ENCODE data around the gene CHMP2B. TPM values are rescaled to one million over a fixed set of nuclear protein-coding genes. Genes with fewer than 3 reads are reported as not detected.

Gene CHMP2B
- total and polyA plus RNA-seq, 2 of the 4 experiments (the other 2 are of a cell fraction), result 6.8 to 14.0 TPM

- no peak overlapping the region for H4K8ac ChIP-seq (ENCODE audit: low read depth in 2 of 2, low read length in 2 of 2)
- H3K9me3 ChIP-seq (ENCODE audit: control insufficient read depth, insufficient read depth, low read length), result no peaks in the 10 kb centered on the region
- no peak overlapping the region for H4K91ac ChIP-seq (ENCODE audit: insufficient read depth, low read depth, low read length)
- no peaks in the 10 kb centered on the region for H3K36me3 ChIP-seq (ENCODE audit: control insufficient read depth, insufficient read depth, low read length)
- no peak overlapping the region for H3K27ac ChIP-seq (ENCODE audit: insufficient read depth, low read length)
- H3K4me1 ChIP-seq (ENCODE audit: control insufficient read depth, insufficient read depth, low read length), result no peaks in the 10 kb centered on the region
- no peak overlapping the region for H2AK5ac ChIP-seq (ENCODE audit: low read depth, low read length)
- POLR2A ChIA-PET (ENCODE audit: unreplicated experiment), result no interaction called here
- H3K9ac ChIP-seq (ENCODE audit: low read depth, low read length), result no peak overlapping the region
- WGBS, 2 experiments (ENCODE audit: extremely low coverage in 2 of 2, insufficient read length in 1 of 2), result no CpG with 5 or more reads among the region's 4 CpGs
- H2AK9ac ChIP-seq (replicated peaks; ENCODE audit: low read depth, low read length, poor library complexity), result no peak overlapping the region
- H2BK5ac ChIP-seq (ENCODE audit: low read depth, low read length, poor library complexity, severe bottlenecking), result no peak overlapping the region
- no peak overlapping the region for H3K4me2 ChIP-seq (ENCODE audit: low read depth, low read length)
- no peak overlapping the region for H3K23ac ChIP-seq (ENCODE audit: low read depth, low read length)
- H2BK120ac ChIP-seq (ENCODE audit: low read depth, low read length), result no peak overlapping the region
- no peak overlapping the region for H2BK20ac ChIP-seq (ENCODE audit: low read depth, low read length)
- no peaks in the 10 kb centered on the region for H3K79me1 ChIP-seq (ENCODE audit: low read depth in 1 of 2, low read length in 2 of 2)
- H3K27me3 ChIP-seq (ENCODE audit: control insufficient read depth, insufficient read depth, low read length), result no peaks in the 10 kb centered on the region
- DNase-seq (no peak), ATAC-seq (ENCODE audit: low read depth) (no peak)
- no peak overlapping the region for H3K4me3 ChIP-seq (ENCODE audit: insufficient read depth, low read depth, low read length)
- no peaks in the 10 kb centered on the region for H4K20me1 ChIP-seq (ENCODE audit: insufficient read depth, low read length)
- no peak overlapping the region for H3K18ac ChIP-seq (ENCODE audit: low read depth, low read length)
- no peak for TF ChIP-seq POLR2A (IDR thresholded peaks at IDR 0.05; ENCODE audit: low read depth, low read length)
- no peak for TF ChIP-seq NFE2L2 (IDR thresholded peaks at IDR 0.05; ENCODE audit: low read depth, low read length)
- no peak for TF ChIP-seq RAD21 (IDR thresholded peaks at IDR 0.05; ENCODE audit: low read length)
- TF ChIP-seq FOS (IDR thresholded peaks at IDR 0.05; ENCODE audit: low read depth, low read length), result no peak
- H3K56ac ChIP-seq (ENCODE audit: extremely low read depth, insufficient read depth, low read length), result no peak overlapping the region
- in situ Hi-C loops (cut with MboI; ENCODE audit: low sequenced_read_pairs), result no loop called here
- BruUV-seq (replicated peaks), result no TSS peak
- no peak overlapping the region for H2BK15ac ChIP-seq (ENCODE audit: low read depth, low read length)
- no peak overlapping the region for H4K5ac ChIP-seq (ENCODE audit: low read depth, low read length)
- CTCF ChIA-PET, result no interaction called here
- no peak overlapping the region for H2AFZ ChIP-seq (replicated peaks; ENCODE audit: low read length, poor library complexity)
- intact Hi-C loops (cut with micrococcal nuclease), result no loop called here
- no peak overlapping the region for H3K14ac ChIP-seq (replicated peaks; ENCODE audit: low read depth, low read length)
- H3K4ac ChIP-seq (ENCODE audit: low read depth, low read length), result no peak overlapping the region
- no peaks in the 10 kb centered on the region for H3K9me1 ChIP-seq (ENCODE audit: insufficient read depth, low read length)
- dilution Hi-C loops (cut with HindIII; ENCODE audit: low sequenced_read_pairs, unreplicated experiment), result no loop called here
Measured at GRCh38 chr3:87197531-87197930, 29.6 kb upstream of the CHMP2B start.
